ENCODE results near the gene SFXN2.

- TF ChIP-seq CTCF (IDR thresholded peaks at IDR 0.05) (no peak), POLR2A (IDR thresholded peaks at IDR 0.05) (no peak), EP300 (IDR thresholded peaks at IDR 0.05) (no peak)
Observed at GRCh38 chr10:102665904-102666509, 48.4 kb upstream of the SFXN2 start.
